ENCODE results near the gene CLGN. TPM values are rescaled to one million over a fixed set of nuclear protein-coding genes. Genes with fewer than 3 reads are reported as not detected.
A peak's percentile ranks its signal among the peaks of the same experiment; 100 is the strongest.

CLGN gene
- total and polyA plus RNA-seq, 7 donors: 0.14 to 0.89 (median 0.39) TPM

DNA sequence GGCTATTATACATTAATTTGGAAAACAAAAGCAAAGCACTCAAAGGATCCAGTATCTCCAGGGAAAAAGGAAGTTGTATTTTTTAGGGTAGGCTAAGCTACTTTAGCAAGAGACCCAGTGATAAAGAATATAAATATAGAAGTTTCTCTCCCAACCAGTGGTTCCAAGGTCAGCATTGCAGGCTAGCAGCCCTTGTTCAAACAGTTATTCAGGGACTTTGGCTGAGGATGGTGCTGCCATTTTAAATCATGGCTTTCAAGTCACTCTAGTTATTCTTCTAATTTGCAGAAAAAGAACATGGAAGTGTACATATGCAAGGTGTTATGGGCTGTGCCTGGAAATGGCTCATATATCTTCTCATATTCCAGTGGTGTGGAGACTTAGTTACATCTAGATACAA is 44.7 kb downstream of the CLGN start:
- DNase-seq (no peak), ATAC-seq (no peak)
- intact Hi-C loops (cut with DNase I): no loop called here
- Histone ChIP-seq H3K4me3 (no peak overlapping the region), H3K4me1 (no peaks in the 10 kb centered on the region), H3K9me3 (no peaks in the 10 kb centered on the region), H3K27me3 (ENCODE audit: insufficient read depth in 3 of 3, low read length in 2 of 3) (no peaks in the 10 kb centered on the region), H3K27ac (no peak overlapping the region), H3K36me3 (ENCODE audit: insufficient read depth in 1 of 2, low read depth in 1 of 2) (peaks cover 0 to 33% of the 10 kb centered on the region in 2 donors)
- TF ChIP-seq, protein P1, sequence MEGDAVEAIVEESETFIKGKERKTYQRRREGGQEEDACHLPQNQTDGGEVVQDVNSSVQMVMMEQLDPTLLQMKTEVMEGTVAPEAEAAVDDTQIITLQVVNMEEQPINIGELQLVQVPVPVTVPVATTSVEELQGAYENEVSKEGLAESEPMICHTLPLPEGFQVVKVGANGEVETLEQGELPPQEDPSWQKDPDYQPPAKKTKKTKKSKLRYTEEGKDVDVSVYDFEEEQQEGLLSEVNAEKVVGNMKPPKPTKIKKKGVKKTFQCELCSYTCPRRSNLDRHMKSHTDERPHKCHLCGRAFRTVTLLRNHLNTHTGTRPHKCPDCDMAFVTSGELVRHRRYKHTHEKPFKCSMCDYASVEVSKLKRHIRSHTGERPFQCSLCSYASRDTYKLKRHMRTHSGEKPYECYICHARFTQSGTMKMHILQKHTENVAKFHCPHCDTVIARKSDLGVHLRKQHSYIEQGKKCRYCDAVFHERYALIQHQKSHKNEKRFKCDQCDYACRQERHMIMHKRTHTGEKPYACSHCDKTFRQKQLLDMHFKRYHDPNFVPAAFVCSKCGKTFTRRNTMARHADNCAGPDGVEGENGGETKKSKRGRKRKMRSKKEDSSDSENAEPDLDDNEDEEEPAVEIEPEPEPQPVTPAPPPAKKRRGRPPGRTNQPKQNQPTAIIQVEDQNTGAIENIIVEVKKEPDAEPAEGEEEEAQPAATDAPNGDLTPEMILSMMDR (IDR thresholded peaks at IDR 0.05): no peak

DNA sequence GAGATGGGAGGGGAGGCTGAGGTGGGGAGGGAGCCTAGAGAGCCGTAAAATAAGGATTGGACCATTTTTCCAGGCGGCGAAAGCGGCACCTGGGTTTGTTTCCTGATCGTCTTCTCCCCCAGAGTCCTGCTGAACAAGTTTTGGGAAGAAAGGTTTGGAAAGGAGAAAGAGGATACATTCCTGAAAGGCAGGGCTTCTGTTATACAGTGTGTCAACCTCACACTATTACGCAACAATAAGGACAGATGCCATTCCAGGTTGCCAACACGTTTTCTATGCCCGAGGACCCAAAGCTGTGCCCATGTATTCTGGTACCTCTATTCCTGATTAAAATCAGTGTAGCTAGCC is 53.3 kb downstream of the CLGN start:
- Histone ChIP-seq H3K4me1 (peaks cover 28% of the 10 kb centered on the region), H3K9me3 (no peaks in the 10 kb centered on the region), H3K27me3 (ENCODE audit: insufficient read depth in 3 of 3, low read length in 2 of 3) (no peaks in the 10 kb centered on the region), H3K27ac (peak overlapping the region; percentile 94), H3K4me3 (peak overlapping the region; percentile 94), H3K36me3 (ENCODE audit: insufficient read depth in 1 of 2, low read depth in 1 of 2) (peaks cover 0 to under 1% of the 10 kb centered on the region in 2 donors)
- intact Hi-C loops (cut with DNase I): loop anchor here (5.0 to 10.0 kb wide), 3 partner anchors 148 to 761 kb away; partner anchors contain the start of genes ELMOD2 (in 2 of the 2) and RNF150 (in 1 of the 2)
- ATAC-seq (peak in 1 of 4 donors; percentile 35), DNase-seq (no peak)
- TF ChIP-seq, protein P1 (IDR thresholded peaks at IDR 0.05): no peak
- 3 to 4% (median 3%) methylated on average over 8 of the region's 8 CpGs for WGBS, 3 donors

DNA sequence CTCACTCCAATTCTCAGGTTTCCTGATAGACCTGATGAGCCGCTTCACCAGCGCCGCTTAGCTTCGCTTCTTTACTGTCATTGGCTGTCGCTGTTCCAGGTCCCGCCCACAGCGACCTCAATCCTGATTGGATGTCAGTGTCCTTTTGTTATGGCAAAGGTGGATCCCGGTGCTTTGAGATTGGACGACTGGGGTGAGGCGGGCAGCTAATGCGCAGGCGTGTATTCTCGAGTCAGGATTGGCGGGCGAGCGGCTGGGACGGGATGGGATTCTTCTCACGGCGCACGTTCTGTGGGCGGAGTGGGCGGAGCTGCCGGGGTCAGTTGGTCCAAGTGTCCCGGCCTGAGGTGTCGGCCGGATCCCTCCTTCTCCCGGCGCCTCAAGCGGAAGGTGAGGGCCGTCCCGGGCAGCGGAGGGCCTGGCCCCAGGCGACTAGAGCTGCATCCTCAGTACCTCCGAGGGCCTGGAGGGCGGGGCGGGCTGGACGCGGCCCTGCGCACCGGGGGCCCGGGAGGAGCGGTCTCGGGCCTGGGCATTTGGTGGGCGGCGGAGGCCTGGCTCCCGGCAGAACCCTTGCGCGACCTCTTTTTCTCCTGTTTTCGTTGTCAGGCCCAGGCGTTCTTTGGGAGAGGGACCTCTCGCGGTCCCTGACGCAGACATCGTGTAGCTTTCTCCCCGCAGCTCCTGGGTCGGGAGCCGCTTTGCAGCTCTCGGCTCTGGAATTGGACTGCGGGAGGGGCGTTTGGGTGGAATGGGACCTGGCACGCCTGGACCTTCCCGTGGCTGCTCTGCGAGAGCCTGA is 53.9 kb downstream of the CLGN start, which contains the start of gene SCOC:
Gene SCOC (plus strand): TSS at position 319 of the 802 bp plus-strand sequence. CDS start 5,525 bp downstream, outside the sequence.
- no peaks in the 10 kb centered on the region for H3K36me3 ChIP-seq (ENCODE audit: insufficient read depth in 1 of 2, low read depth in 1 of 2)
- WGBS, 3 donors: 0% methylated on average over 55 to 63 of the region's 63 CpGs
- TF ChIP-seq, protein P1 (IDR thresholded peaks at IDR 0.05): no peak

DNA sequence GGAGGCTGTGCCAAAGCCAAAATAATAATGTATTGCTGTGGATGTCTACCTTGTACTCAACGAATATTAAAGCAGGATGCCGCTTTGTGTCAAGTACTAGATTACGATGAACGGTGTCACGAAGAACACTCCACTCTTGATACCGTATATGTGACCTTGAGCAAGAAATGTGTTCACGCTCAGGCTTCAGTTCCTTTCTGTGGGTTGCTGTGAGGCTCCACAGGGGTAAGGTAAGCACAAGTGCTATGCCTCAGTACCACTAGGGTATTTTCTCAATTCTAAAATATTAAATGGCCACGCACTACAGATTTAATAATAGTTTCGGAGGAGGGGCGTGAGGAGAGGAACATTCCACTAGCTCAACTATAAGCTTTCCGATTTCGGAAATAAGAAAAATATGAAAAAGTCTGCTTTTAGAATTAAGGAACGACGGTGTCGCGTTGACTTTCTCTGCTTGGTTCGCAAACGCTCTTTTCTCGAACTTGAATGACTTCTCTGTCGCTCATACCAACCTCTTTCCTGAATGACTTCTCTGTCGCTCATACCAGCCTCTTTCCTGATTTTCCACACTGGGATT is 54.6 kb downstream of the CLGN start:
- WGBS, 3 donors: 1 to 2% (median 1%) methylated on average over 21 of the region's 21 CpGs
- Histone ChIP-seq H3K27me3 (ENCODE audit: insufficient read depth in 3 of 3, low read length in 2 of 3) (no peaks in the 10 kb centered on the region), H3K36me3 (ENCODE audit: insufficient read depth in 1 of 2, low read depth in 1 of 2) (no peaks in the 10 kb centered on the region), H3K27ac (peak overlapping the region; percentile 94), H3K4me3 (peak overlapping the region; percentile 94), H3K4me1 (peaks cover 28% of the 10 kb centered on the region), H3K9me3 (no peaks in the 10 kb centered on the region)
- ATAC-seq (peak; percentile 36 to 64 (median 44)), DNase-seq (no peak)
- TF ChIP-seq, protein P1 (IDR thresholded peaks at IDR 0.05): peak; percentile 35
- intact Hi-C loops (cut with DNase I): loop anchor here (5.0 to 10.0 kb wide), 3 partner anchors 149 to 762 kb away; partner anchors contain the start of genes ELMOD2 (in 2 of the 2) and RNF150 (in 1 of the 2)

More for the DNA sequence above, 53.9 kb downstream of the CLGN start, which contains the start of gene SCOC:
- DNase-seq: peak; percentile 98 to 99
- H3K9me3 ChIP-seq: no peaks in the 10 kb centered on the region
- ATAC-seq: peak; percentile 98 to 99 (median 99)
- intact Hi-C loops (cut with DNase I): loop anchor here (5.0 to 10.0 kb wide), 3 partner anchors 149 to 761 kb away; partner anchors contain the start of genes ELMOD2 (in 2 of the 2) and RNF150 (in 1 of the 2)
- no peaks in the 10 kb centered on the region for H3K27me3 ChIP-seq (ENCODE audit: insufficient read depth in 3 of 3, low read length in 2 of 3)
- peak within 1 kb of the TSS; percentile 94 for H3K27ac ChIP-seq
- H3K4me1 ChIP-seq: peaks cover 28% of the 10 kb centered on the region
- peak within 1 kb of the TSS; percentile 94 for H3K4me3 ChIP-seq
